Measurements from ENCODE around the gene MYO1D. TPM values are rescaled to one million over a fixed set of nuclear protein-coding genes. Genes with fewer than 3 reads are reported as not detected.

The MYO1D gene
- total RNA-seq, 2 donors from 2014 or later, result 21.4 to 48.3 TPM

DNA sequence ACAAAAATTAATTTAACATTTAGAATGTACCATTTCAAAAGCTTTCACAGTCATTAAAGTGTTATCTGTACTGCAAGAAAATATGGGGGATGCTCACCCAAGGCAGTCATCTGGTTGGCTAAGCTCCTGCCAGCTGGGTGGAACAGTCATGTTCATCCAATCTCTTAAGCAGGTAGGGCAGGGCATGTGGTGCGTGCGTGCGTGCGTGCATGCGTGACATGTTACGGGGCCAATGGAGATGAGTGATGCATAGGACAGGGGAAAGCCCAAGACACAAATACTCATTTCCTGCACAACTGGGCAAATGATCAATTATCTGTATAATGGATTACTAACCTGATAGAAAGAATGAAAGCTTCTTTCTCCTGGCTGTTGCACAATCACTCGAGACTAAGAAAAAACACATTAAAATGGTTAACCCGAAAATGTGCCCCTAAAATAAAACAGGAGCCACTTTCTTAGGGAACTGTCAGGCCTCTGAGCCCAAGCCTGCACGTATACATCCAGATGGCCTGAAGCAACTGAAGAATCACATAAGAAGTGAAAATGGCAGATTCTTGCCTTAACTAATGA is 104.4 kb downstream of the MYO1D start:
- H3K4me1 ChIP-seq, result peaks cover 7% of the 10 kb centered on the region
- H3K27ac ChIP-seq, result no peak overlapping the region
- H3K4me3 ChIP-seq, result no peak overlapping the region
- no peak for ATAC-seq
- DNase-seq, result no peak
- no peaks in the 10 kb centered on the region for H3K9me3 ChIP-seq
- intact Hi-C loops (cut with DNase I), result no loop called here
- 87 to 88% methylated on average over 9 of the region's 9 CpGs for WGBS, 2 donors
- no peaks in the 10 kb centered on the region for H3K27me3 ChIP-seq
- TF ChIP-seq POLR2A (IDR thresholded peaks at IDR 0.05) (no peak), CTCF (IDR thresholded peaks at IDR 0.05) (no peak)
- no peaks in the 10 kb centered on the region for H3K36me3 ChIP-seq (replicated peaks in 1 of 2; ENCODE audit: insufficient read depth in 1 of 2, low read depth in 2 of 2)

DNA sequence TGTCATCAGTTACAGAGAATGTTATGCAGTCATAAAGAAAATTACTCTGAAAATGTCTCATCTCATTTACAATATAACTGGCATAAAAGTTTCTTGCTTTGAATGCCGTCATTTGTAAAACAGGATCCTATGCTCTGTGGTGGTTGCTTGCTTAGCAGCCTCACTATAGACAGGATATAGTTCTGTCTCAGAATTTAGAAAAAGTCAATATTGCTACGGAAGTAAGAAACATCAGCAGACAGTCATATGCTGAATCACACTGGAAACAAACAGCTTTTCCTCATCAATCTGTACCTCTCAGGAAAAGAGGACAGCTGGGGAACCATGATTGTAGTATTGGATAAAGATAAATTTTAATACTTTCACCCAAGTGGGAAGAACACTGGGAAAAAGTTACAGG is 105.5 kb downstream of the MYO1D start:
- H3K4me1 ChIP-seq, result peaks cover 7% of the 10 kb centered on the region
- no peaks in the 10 kb centered on the region for H3K9me3 ChIP-seq
- DNase-seq (no peak), ATAC-seq (no peak)
- peaks cover 0 to 1% of the 10 kb centered on the region in 2 donors for H3K36me3 ChIP-seq (replicated peaks in 1 of 2; ENCODE audit: insufficient read depth in 1 of 2, low read depth in 2 of 2)
- H3K27ac ChIP-seq, result no peak overlapping the region
- TF ChIP-seq POLR2A (IDR thresholded peaks at IDR 0.05) (no peak), CTCF (IDR thresholded peaks at IDR 0.05) (no peak)
- H3K4me3 ChIP-seq, result no peak overlapping the region
- no peaks in the 10 kb centered on the region for H3K27me3 ChIP-seq
- 74% methylated on average over 2 of the region's 2 CpGs for WGBS, 2 donors
- intact Hi-C loops (cut with DNase I), result no loop called here

- Histone ChIP-seq H3K4me1 (peaks cover 7% of the 10 kb centered on the region), H3K27ac (no peak overlapping the region), H3K36me3 (replicated peaks in 1 of 2; ENCODE audit: insufficient read depth in 1 of 2, low read depth in 2 of 2) (peaks cover 0 to 1% of the 10 kb centered on the region in 2 donors), H3K4me3 (no peak overlapping the region), H3K27me3 (no peaks in the 10 kb centered on the region), H3K9me3 (no peaks in the 10 kb centered on the region)
- intact Hi-C loops (cut with DNase I), result no loop called here
- peak; percentile 48 for ATAC-seq
- DNase-seq, result peak in 1 of 4 donors; percentile 16
- peak in 5 of 7 experiments; percentile 20 to 53 (median 44) for TF ChIP-seq CTCF (IDR thresholded peaks at IDR 0.05)
- no peak for TF ChIP-seq POLR2A (IDR thresholded peaks at IDR 0.05)
- WGBS, 2 donors, result 17 to 22% methylated on average over 3 of the region's 3 CpGs
Observed at GRCh38 chr17:32769846-32770245, 107.1 kb downstream of the MYO1D start.

GRCh38 chr17:32763855-32764439 is 113.0 kb downstream of the MYO1D start:
- TF ChIP-seq POLR2A (IDR thresholded peaks at IDR 0.05) (no peak), CTCF (IDR thresholded peaks at IDR 0.05) (no peak)
- Histone ChIP-seq H3K4me1 (no peaks in the 10 kb centered on the region), H3K27me3 (no peaks in the 10 kb centered on the region), H3K9me3 (no peaks in the 10 kb centered on the region), H3K36me3 (replicated peaks in 1 of 2; ENCODE audit: insufficient read depth in 1 of 2, low read depth in 2 of 2) (peaks cover 0 to 1% of the 10 kb centered on the region in 2 donors), H3K4me3 (no peak overlapping the region), H3K27ac (no peak overlapping the region)
- DNase-seq (no peak), ATAC-seq (no peak)
- 61 to 73% methylated on average over 5 of the region's 5 CpGs for WGBS, 2 donors
- intact Hi-C loops (cut with DNase I), result no loop called here

DNA sequence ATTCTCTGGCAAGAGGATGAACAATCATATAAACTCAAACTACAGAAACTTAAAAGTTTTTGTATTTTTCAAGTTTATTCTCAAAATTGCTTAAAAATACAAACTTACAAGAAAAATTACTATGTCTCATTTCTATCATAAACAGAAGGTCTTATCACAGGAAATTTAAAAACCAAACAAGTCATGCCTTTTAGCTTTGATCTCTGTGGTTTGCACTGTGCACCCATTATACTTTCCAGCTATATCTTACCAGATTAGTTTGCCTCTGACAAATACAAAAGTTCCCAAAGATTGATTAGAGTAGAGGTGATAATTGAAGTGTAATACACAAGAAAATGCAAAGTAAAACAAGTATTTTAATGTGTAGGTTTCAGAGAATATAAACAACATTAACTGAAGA is 117.4 kb downstream of the MYO1D start:
- DNase-seq, result no peak
- ATAC-seq, result no peak
- Histone ChIP-seq H3K4me3 (no peak overlapping the region), H3K27ac (no peak overlapping the region), H3K9me3 (no peaks in the 10 kb centered on the region), H3K4me1 (peaks cover 6% of the 10 kb centered on the region), H3K36me3 (replicated peaks in 1 of 2; ENCODE audit: insufficient read depth in 1 of 2, low read depth in 2 of 2) (no peaks in the 10 kb centered on the region), H3K27me3 (no peaks in the 10 kb centered on the region)
- intact Hi-C loops (cut with DNase I), result loop anchor here (10.0 kb wide), 1 partner anchor 105 kb away; no protein-coding TSS in a partner anchor
- no peak for TF ChIP-seq CTCF (IDR thresholded peaks at IDR 0.05)
- TF ChIP-seq POLR2A (IDR thresholded peaks at IDR 0.05), result no peak

Measured in body of pancreas (tissue), 4 donors.